Frontal cortex (tissue), 1 donor: ENCODE measurements around the gene GRIA1. TPM values are rescaled to one million over a fixed set of nuclear protein-coding genes. Genes with fewer than 3 reads are reported as not detected.

Experiments
- small RNA-seq: library from RNA; depleted of rRNA; stranded (forward); fragments of <200 nt; gene quantifications from one replicate; pipeline ENCODE3, GENCODE V24; 2014
- total RNA-seq: library from RNA; depleted of rRNA; stranded (reverse); fragments of >200 nt; gene quantifications from one replicate; pipeline ENCODE4 v1.2.3, GENCODE V29; 2014

The GRIA1 gene
- total RNA-seq, 1 donor from 2014 or later = 207 TPM

Small RNA genes lying within 50 kb of the gene (small RNA-seq; reads per million reads assigned to genes)
- not detected for gene RN7SL177P
